SK-N-SH treated with all-trans-retinoic acid at 6 μM for 48 hours (cell line): ENCODE results near the gene EDN1.

ENCODE experiments used
- OSR1 ChIP-seq: fragments of 250-450 bp; sonication (Bioruptor Pico); IDR thresholded peaks from 2 replicates; pipeline ENCODE4 v1.8.0; 2022; ENCODE audit warnings: moderate library complexity, mild to moderate bottlenecking, inconsistent platforms
- PPARA ChIP-seq: fragments of 250-450 bp; sonication (Bioruptor Pico); IDR thresholded peaks from 2 replicates; pipeline ENCODE4 v1.5.0; 2020; ENCODE audit warnings: mild to moderate bottlenecking, borderline replicate concordance
- RARB ChIP-seq: fragments of 250-450 bp; sonication (Bioruptor Pico); IDR thresholded peaks from 2 replicates; pipeline ENCODE4 v1.8.0; 2021; ENCODE audit warnings: mild to moderate bottlenecking, moderate library complexity
- SNAI2 ChIP-seq: fragments of 250-450 bp; sonication (Bioruptor Pico); IDR thresholded peaks from 2 replicates; pipeline ENCODE4 v1.5.0; 2020; ENCODE audit warnings: mild to moderate bottlenecking, moderate library complexity
- TCF4 ChIP-seq: fragments of 250-450 bp; sonication (Bioruptor Pico); IDR thresholded peaks from 2 replicates; pipeline ENCODE4 v1.8.0; 2021; ENCODE audit warnings: mild to moderate bottlenecking, moderate library complexity, borderline replicate concordance
- TOX ChIP-seq: fragments of 250-450 bp; sonication (Bioruptor Pico); IDR thresholded peaks from 2 replicates; pipeline ENCODE4 v1.8.0; 2021; ENCODE audit warnings: mild to moderate bottlenecking, moderate library complexity, borderline replicate concordance
- ZC3H10 ChIP-seq: fragments of 250-450 bp; sonication (Bioruptor Pico); IDR thresholded peaks from 2 replicates; pipeline ENCODE4 v1.5.1; 2021; ENCODE audit warnings: mild to moderate bottlenecking, moderate library complexity
- ZFP3 ChIP-seq: fragments of 250-450 bp; sonication (Bioruptor Pico); IDR thresholded peaks from 2 replicates; pipeline ENCODE4 v1.5.0; 2020; ENCODE audit warnings: mild to moderate bottlenecking, moderate library complexity
- ZFP30 ChIP-seq: fragments of 450-650 bp; formaldehyde crosslinking; IDR thresholded peaks from 2 replicates; pipeline ENCODE4 v1.5.0; 2022; ENCODE audit warnings: mild to moderate bottlenecking, moderate library complexity
- ZNF8 ChIP-seq: fragments of 450-650 bp; formaldehyde crosslinking; IDR thresholded peaks from 2 replicates; pipeline ENCODE4 v1.5.0; 2020; ENCODE audit warnings: mild to moderate bottlenecking, moderate library complexity
- TF ChIP-seq, protein P1 (sequence below): fragments of 250-450 bp; sonication (Bioruptor Pico); IDR thresholded peaks from 2 replicates; pipeline ENCODE4 v1.8.0; 2020; ENCODE audit warnings: mild to moderate bottlenecking, moderate library complexity, borderline replicate concordance
- TF ChIP-seq, protein P2 (sequence below): fragments of 250-450 bp; sonication (Bioruptor Pico); IDR thresholded peaks from 2 replicates; pipeline ENCODE4 v1.5.0; 2020; ENCODE audit warnings: mild to moderate bottlenecking, moderate library complexity
- TF ChIP-seq, protein P3 (sequence below): fragments of 250-450 bp; sonication (Bioruptor Pico); IDR thresholded peaks from 2 replicates; pipeline ENCODE4 v1.5.1; 2020; ENCODE audit warnings: low read depth, mild to moderate bottlenecking, moderate library complexity

DNA sequence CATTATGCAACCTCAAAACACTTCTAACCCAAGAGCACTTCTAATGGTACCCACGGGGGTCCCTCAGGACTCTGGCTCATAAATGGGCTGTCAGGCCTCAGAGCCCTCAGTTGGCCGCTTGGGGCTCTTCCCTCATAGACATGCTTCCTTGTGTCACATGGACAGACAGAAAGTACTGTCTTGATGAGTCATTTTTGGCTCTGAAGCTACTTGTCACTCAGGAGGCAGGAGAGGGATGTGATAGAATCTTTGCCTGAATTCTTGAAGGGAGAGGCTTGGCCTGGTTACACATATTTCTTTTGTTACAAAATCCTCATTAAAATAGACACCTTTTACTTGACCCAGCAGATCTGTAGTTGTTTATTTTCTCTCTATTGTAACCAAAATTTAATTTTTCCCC, 15.1 kb upstream of the EDN1 start:
- TF ChIP-seq, protein P1, sequence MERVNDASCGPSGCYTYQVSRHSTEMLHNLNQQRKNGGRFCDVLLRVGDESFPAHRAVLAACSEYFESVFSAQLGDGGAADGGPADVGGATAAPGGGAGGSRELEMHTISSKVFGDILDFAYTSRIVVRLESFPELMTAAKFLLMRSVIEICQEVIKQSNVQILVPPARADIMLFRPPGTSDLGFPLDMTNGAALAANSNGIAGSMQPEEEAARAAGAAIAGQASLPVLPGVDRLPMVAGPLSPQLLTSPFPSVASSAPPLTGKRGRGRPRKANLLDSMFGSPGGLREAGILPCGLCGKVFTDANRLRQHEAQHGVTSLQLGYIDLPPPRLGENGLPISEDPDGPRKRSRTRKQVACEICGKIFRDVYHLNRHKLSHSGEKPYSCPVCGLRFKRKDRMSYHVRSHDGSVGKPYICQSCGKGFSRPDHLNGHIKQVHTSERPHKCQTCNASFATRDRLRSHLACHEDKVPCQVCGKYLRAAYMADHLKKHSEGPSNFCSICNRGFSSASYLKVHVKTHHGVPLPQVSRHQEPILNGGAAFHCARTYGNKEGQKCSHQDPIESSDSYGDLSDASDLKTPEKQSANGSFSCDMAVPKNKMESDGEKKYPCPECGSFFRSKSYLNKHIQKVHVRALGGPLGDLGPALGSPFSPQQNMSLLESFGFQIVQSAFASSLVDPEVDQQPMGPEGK (CRISPR knock-in tag), result no peak
- TF ChIP-seq PPARA (CRISPR knock-in tag) (no peak), ZNF8 (CRISPR knock-in tag) (no peak), ZFP30 (CRISPR knock-in tag) (no peak), ZC3H10 (CRISPR knock-in tag) (no peak), ZFP3 (CRISPR knock-in tag) (no peak), OSR1 (CRISPR knock-in tag) (no peak), SNAI2 (CRISPR knock-in tag) (no peak), TCF4 (CRISPR knock-in tag) (no peak), TOX (CRISPR knock-in tag) (no peak), RARB (CRISPR knock-in tag) (no peak)
- TF ChIP-seq, protein P2, sequence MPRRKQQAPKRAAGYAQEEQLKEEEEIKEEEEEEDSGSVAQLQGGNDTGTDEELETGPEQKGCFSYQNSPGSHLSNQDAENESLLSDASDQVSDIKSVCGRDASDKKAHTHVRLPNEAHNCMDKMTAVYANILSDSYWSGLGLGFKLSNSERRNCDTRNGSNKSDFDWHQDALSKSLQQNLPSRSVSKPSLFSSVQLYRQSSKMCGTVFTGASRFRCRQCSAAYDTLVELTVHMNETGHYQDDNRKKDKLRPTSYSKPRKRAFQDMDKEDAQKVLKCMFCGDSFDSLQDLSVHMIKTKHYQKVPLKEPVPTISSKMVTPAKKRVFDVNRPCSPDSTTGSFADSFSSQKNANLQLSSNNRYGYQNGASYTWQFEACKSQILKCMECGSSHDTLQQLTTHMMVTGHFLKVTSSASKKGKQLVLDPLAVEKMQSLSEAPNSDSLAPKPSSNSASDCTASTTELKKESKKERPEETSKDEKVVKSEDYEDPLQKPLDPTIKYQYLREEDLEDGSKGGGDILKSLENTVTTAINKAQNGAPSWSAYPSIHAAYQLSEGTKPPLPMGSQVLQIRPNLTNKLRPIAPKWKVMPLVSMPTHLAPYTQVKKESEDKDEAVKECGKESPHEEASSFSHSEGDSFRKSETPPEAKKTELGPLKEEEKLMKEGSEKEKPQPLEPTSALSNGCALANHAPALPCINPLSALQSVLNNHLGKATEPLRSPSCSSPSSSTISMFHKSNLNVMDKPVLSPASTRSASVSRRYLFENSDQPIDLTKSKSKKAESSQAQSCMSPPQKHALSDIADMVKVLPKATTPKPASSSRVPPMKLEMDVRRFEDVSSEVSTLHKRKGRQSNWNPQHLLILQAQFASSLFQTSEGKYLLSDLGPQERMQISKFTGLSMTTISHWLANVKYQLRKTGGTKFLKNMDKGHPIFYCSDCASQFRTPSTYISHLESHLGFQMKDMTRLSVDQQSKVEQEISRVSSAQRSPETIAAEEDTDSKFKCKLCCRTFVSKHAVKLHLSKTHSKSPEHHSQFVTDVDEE (CRISPR knock-in tag), result no peak
- TF ChIP-seq, protein P3, sequence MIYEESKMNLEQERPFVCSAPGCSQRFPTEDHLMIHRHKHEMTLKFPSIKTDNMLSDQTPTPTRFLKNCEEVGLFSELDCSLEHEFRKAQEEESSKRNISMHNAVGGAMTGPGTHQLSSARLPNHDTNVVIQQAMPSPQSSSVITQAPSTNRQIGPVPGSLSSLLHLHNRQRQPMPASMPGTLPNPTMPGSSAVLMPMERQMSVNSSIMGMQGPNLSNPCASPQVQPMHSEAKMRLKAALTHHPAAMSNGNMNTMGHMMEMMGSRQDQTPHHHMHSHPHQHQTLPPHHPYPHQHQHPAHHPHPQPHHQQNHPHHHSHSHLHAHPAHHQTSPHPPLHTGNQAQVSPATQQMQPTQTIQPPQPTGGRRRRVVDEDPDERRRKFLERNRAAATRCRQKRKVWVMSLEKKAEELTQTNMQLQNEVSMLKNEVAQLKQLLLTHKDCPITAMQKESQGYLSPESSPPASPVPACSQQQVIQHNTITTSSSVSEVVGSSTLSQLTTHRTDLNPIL (CRISPR knock-in tag), result no peak
